ENCODE data around the gene SLC2A13. TPM values are rescaled to one million over a fixed set of nuclear protein-coding genes. Genes with fewer than 3 reads are reported as not detected.
"Not testable (repeated sequence)": the region's sequence is repeated elsewhere in the genome, so short reads cannot be mapped to it uniquely, and the experiment has no call there.

The SLC2A13 gene
- total RNA-seq, 2 donors from 2014 or later = 3.0 TPM

GRCh38 chr12:39956725-39957124, 149.2 kb downstream of the SLC2A13 start:
- ATAC-seq (no peak), DNase-seq (no peak)
- H3K4me1 Mint-ChIP-seq = peaks cover 4% of the 10 kb centered on the region
- no peaks in the 10 kb centered on the region for H3K36me3 Mint-ChIP-seq (ENCODE audit: low read depth)
- H3K4me3 Mint-ChIP-seq = no peak overlapping the region
- no peak overlapping the region for H3K27ac Mint-ChIP-seq
- H3K27me3 Mint-ChIP-seq = no peaks in the 10 kb centered on the region
- no peaks in the 10 kb centered on the region for H3K9me3 ChIP-seq (ENCODE audit: control insufficient read depth, low read length, poor library complexity, severe bottlenecking)

- no peak for DNase-seq
- no peaks in the 10 kb centered on the region for H3K36me3 Mint-ChIP-seq (ENCODE audit: low read depth)
- no peaks in the 10 kb centered on the region for H3K4me1 Mint-ChIP-seq
- H3K27ac Mint-ChIP-seq = no peak overlapping the region
- no peaks in the 10 kb centered on the region for H3K27me3 Mint-ChIP-seq
- no peaks in the 10 kb centered on the region for H3K9me3 ChIP-seq (ENCODE audit: control insufficient read depth, low read length, poor library complexity, severe bottlenecking)
- no peak overlapping the region for H3K4me3 Mint-ChIP-seq
- ATAC-seq = no peak
Measured at GRCh38 chr12:39946361-39947280, 159.3 kb downstream of the SLC2A13 start.

- H3K27me3 Mint-ChIP-seq = no peaks in the 10 kb centered on the region
- DNase-seq (no peak), ATAC-seq (no peak)
Measured at GRCh38 chr12:39937119-39937518, 168.8 kb downstream of the SLC2A13 start.

GRCh38 chr12:39935839-39936238, 170.0 kb downstream of the SLC2A13 start:
- no peak overlapping the region for H3K27ac Mint-ChIP-seq
- ATAC-seq (no peak), DNase-seq (no peak)
- H3K4me3 Mint-ChIP-seq = no peak overlapping the region
- H3K27me3 Mint-ChIP-seq = no peaks in the 10 kb centered on the region
- H3K36me3 Mint-ChIP-seq (ENCODE audit: low read depth) = no peaks in the 10 kb centered on the region
- H3K4me1 Mint-ChIP-seq = peaks cover 5% of the 10 kb centered on the region
- H3K9me3 ChIP-seq (ENCODE audit: control insufficient read depth, low read length, poor library complexity, severe bottlenecking) = no peaks in the 10 kb centered on the region

More at GRCh38 chr12:39937119-39937518, 168.8 kb downstream of the SLC2A13 start:
- H3K4me3 Mint-ChIP-seq = no peak overlapping the region
- no peak overlapping the region for H3K27ac Mint-ChIP-seq
- peaks cover 3% of the 10 kb centered on the region for H3K4me1 Mint-ChIP-seq
- no peaks in the 10 kb centered on the region for H3K9me3 ChIP-seq (ENCODE audit: control insufficient read depth, low read length, poor library complexity, severe bottlenecking)
- H3K36me3 Mint-ChIP-seq (ENCODE audit: low read depth) = no peaks in the 10 kb centered on the region

- H3K4me3 Mint-ChIP-seq = no peak overlapping the region
- no peak overlapping the region for H3K27ac Mint-ChIP-seq
- no peaks in the 10 kb centered on the region for H3K9me3 ChIP-seq (ENCODE audit: control insufficient read depth, low read length, poor library complexity, severe bottlenecking)
- no peaks in the 10 kb centered on the region for H3K36me3 Mint-ChIP-seq (ENCODE audit: low read depth)
- no peaks in the 10 kb centered on the region for H3K27me3 Mint-ChIP-seq
- no peak for ATAC-seq
- DNase-seq = no peak
- peaks cover 5% of the 10 kb centered on the region for H3K4me1 Mint-ChIP-seq
Measured at GRCh38 chr12:39935275-39935674, 170.6 kb downstream of the SLC2A13 start.

GRCh38 chr12:39931857-39932256, 174.0 kb downstream of the SLC2A13 start:
- H3K27ac Mint-ChIP-seq = no peak overlapping the region
- H3K4me1 Mint-ChIP-seq = peaks cover 9% of the 10 kb centered on the region
- peaks cover 2% of the 10 kb centered on the region for H3K36me3 Mint-ChIP-seq (ENCODE audit: low read depth)
- H3K4me3 Mint-ChIP-seq = no peak overlapping the region
- ATAC-seq = no peak
- DNase-seq = no peak
- H3K27me3 Mint-ChIP-seq = no peaks in the 10 kb centered on the region
- no peaks in the 10 kb centered on the region for H3K9me3 ChIP-seq (ENCODE audit: control insufficient read depth, low read length, poor library complexity, severe bottlenecking)

GRCh38 chr12:39931231-39931630, 174.7 kb downstream of the SLC2A13 start:
- H3K9me3 ChIP-seq (ENCODE audit: control insufficient read depth, low read length, poor library complexity, severe bottlenecking) = no peaks in the 10 kb centered on the region
- no peak for DNase-seq
- Mint-ChIP-seq H3K4me3 (no peak overlapping the region), H3K4me1 (peaks cover 9% of the 10 kb centered on the region), H3K27ac (no peak overlapping the region), H3K36me3 (ENCODE audit: low read depth) (peaks cover 2% of the 10 kb centered on the region), H3K27me3 (no peaks in the 10 kb centered on the region)
- no peak for ATAC-seq

GRCh38 chr12:39930101-39930500, 175.8 kb downstream of the SLC2A13 start:
- Mint-ChIP-seq H3K4me1 (peaks cover 9% of the 10 kb centered on the region), H3K36me3 (ENCODE audit: low read depth) (peaks cover 2% of the 10 kb centered on the region), H3K27me3 (no peaks in the 10 kb centered on the region), H3K27ac (no peak overlapping the region), H3K4me3 (no peak overlapping the region)
- no peak for DNase-seq
- no peak for ATAC-seq
- no peaks in the 10 kb centered on the region for H3K9me3 ChIP-seq (ENCODE audit: control insufficient read depth, low read length, poor library complexity, severe bottlenecking)

- no peak overlapping the region for H3K27ac Mint-ChIP-seq
- H3K36me3 Mint-ChIP-seq (ENCODE audit: low read depth) = peaks cover 2% of the 10 kb centered on the region
- no peak for ATAC-seq
- peaks cover 6% of the 10 kb centered on the region for H3K4me1 Mint-ChIP-seq
- no peak overlapping the region for H3K4me3 Mint-ChIP-seq
- DNase-seq = no peak
- H3K27me3 Mint-ChIP-seq = no peaks in the 10 kb centered on the region
- no peaks in the 10 kb centered on the region for H3K9me3 ChIP-seq (ENCODE audit: control insufficient read depth, low read length, poor library complexity, severe bottlenecking)
Measured at GRCh38 chr12:39928181-39928899, 177.5 kb downstream of the SLC2A13 start.

GRCh38 chr12:39923364-39923763, 182.5 kb downstream of the SLC2A13 start:
- no peaks in the 10 kb centered on the region for H3K9me3 ChIP-seq (ENCODE audit: control insufficient read depth, low read length, poor library complexity, severe bottlenecking)
- H3K27me3 Mint-ChIP-seq = no peaks in the 10 kb centered on the region
- DNase-seq (no peak), ATAC-seq (no peak)
- H3K27ac Mint-ChIP-seq = no peak overlapping the region
- no peaks in the 10 kb centered on the region for H3K4me1 Mint-ChIP-seq
- H3K36me3 Mint-ChIP-seq (ENCODE audit: low read depth) = no peaks in the 10 kb centered on the region
- H3K4me3 Mint-ChIP-seq = no peak overlapping the region

- ATAC-seq; H3K4me3 Mint-ChIP-seq; H3K36me3 Mint-ChIP-seq (ENCODE audit: low read depth); H3K27ac Mint-ChIP-seq; DNase-seq; H3K27me3 Mint-ChIP-seq; H3K9me3 ChIP-seq (ENCODE audit: control insufficient read depth, low read length, poor library complexity, severe bottlenecking); H3K4me1 Mint-ChIP-seq: not testable (repeated sequence)
Measured at GRCh38 chr12:39922598-39922997, 183.3 kb downstream of the SLC2A13 start.

- Mint-ChIP-seq H3K4me1 (no peaks in the 10 kb centered on the region), H3K36me3 (ENCODE audit: low read depth) (no peaks in the 10 kb centered on the region)
Measured at GRCh38 chr12:39920647-39921046, 185.2 kb downstream of the SLC2A13 start.

GRCh38 chr12:39920222-39920621, 185.7 kb downstream of the SLC2A13 start:
- no peaks in the 10 kb centered on the region for H3K9me3 ChIP-seq (ENCODE audit: control insufficient read depth, low read length, poor library complexity, severe bottlenecking)
- no peaks in the 10 kb centered on the region for H3K36me3 Mint-ChIP-seq (ENCODE audit: low read depth)
- ATAC-seq (no peak), DNase-seq (no peak)
- H3K4me1 Mint-ChIP-seq = no peaks in the 10 kb centered on the region
- H3K27me3 Mint-ChIP-seq = no peaks in the 10 kb centered on the region
- H3K4me3 Mint-ChIP-seq = no peak overlapping the region
- H3K27ac Mint-ChIP-seq = no peak overlapping the region

More at GRCh38 chr12:39920647-39921046, 185.2 kb downstream of the SLC2A13 start:
- DNase-seq (no peak), ATAC-seq (no peak)
- H3K27ac Mint-ChIP-seq = no peak overlapping the region
- no peak overlapping the region for H3K4me3 Mint-ChIP-seq
- no peaks in the 10 kb centered on the region for H3K27me3 Mint-ChIP-seq
- no peaks in the 10 kb centered on the region for H3K9me3 ChIP-seq (ENCODE audit: control insufficient read depth, low read length, poor library complexity, severe bottlenecking)

Data from T-helper 17 cell (primary cell).